NCI-H1092 (cell line): ENCODE measurements around the gene SLC7A5.

Experiments
- DNase-seq: peaks from one replicate; lab custom pipeline; 2025; lab: John Stamatoyannopoulos, UW

Gene SLC7A5

GRCh38 chr16:87846705-87847466, 22.4 kb downstream of the SLC7A5 start:
- no peak for DNase-seq

DNA sequence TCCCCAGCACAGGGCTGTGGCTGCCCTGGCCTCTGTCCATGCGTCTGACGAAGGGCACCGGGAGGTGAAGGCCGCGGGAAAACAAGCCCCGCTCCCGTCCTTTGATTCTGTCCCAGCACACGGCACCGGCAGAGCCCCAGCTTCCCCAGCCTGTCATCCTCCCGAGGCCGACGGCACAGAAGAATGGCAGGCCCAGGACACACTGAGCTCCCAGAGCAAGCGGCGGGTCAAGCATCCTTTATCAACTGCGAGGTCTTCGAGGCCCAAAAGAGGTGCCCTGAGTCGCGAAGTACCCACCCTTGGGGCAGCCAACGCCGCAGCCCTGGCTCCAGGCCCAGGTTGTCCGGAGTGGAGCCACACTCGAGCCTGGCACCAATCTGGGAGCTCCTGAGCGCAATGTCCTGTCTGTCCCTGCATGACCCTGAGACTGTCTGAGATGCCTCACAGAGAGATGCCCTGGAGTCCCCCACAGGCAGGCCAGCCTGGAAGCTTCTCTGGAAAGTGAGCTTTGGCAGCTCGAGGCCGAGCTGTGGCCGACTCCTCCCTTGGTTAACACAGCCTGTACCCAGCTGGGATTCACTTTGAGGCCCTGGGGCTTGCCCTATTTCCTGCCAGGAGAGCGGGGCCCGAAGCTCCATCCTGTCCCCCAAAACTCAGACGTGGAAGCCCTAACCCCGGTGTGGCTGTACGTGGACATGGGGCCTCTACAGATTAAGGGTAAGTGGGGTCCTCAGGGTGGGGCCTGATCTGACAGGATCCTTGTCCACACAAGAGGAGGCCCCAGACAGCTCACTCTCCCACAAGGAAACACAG, 23.3 kb downstream of the SLC7A5 start:
- no peak for DNase-seq

DNA sequence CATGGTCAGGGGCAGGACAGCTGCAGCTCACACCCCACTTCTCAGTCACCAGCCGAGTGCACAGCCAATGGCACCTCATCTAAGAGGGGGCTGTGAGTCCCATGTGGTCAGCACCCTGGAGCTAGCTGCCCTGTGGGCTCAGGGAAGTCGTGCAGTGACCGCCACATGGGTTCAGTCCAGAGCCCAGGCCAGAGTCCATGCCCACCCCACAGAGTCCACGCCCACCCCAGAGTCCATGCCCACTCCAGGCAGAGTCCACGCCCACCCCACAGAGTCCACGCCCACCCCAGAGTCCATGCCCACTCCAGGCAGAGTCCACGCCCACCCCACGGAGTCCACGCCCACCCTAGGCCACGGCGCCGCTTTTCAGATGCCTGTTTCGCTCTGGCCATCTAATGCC, 24.1 kb downstream of the SLC7A5 start:
- DNase-seq: no peak

DNA sequence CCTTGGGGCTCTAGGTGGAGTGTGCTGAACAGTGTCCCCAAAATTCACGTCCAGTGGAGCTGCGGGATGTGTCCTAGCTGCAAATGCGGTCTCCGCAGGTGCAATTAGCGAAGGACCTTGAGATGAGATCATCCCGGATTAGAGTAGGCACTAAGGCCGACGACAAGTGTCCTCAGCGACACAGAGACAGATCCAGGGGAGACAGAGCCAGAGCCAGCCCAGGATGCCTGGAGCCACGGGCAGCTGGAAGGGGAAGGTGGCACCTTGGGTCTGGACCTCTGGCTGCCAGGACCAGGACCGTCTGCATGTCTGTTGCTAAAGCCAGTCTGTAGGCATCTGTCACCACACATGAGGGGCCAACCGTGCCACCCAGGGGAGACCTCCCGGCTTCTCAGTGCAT, 24.5 kb downstream of the SLC7A5 start:
- DNase-seq: no peak

- DNase-seq: no peak
Measured at GRCh38 chr16:87844120-87844733, 25.1 kb downstream of the SLC7A5 start.

DNA sequence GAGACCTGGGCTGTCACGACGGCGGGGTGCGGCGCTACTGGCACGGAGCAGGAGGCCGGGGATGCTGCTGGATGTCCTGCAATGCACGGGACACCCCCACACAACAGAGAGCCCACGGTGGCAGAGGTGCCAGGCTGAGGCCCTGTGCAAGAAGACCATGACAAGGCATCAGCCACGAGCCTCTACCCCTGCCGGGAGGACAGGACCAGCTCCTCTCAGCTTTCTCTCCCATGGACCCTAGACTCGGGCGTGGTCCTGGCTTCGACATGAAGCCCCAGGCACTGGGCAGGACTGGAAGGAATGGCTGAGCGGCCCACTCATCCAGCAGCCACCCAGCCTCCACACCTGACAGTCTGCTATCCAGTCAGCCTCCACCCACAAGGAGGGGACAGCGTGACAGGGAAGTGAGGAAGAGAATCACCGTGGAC, 25.6 kb downstream of the SLC7A5 start:
- DNase-seq: no peak

DNA sequence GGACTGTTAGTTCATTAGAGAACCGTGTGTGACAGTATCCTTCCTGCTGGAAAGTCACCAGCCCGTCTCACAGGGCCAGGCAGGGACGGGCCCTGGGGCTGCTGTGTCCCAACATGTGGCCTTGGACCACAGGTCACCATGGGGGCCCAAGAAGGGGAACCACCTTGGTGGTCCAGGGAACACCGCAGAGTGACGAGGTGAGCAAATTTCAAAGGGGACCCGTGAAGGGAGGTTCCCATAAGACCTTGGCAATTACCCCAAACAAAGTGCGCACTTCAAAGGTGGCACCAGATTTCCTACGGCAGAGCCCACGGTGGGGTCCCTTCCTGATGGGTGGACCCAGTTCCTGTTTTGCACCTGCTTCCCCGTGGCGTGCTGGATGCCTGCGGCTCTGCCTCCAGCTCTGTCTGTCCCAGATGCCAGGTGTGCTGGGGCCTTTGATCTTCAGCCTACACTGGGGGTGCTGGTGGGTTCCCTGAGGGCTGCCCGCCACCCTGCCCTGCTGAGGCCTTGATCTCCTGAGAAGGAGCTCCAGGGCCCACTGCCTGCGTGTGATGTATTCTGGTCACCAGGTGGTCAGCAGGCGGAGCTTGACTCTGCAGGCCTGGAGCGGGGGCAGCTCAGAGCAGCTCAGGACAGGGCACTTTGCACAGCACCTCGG, 27.0 kb downstream of the SLC7A5 start:
- no peak for DNase-seq

GRCh38 chr16:87841340-87842208, 27.7 kb downstream of the SLC7A5 start:
- no peak for DNase-seq

- no peak for DNase-seq
Measured at GRCh38 chr16:87840271-87840978, 28.9 kb downstream of the SLC7A5 start.

GRCh38 chr16:87839542-87840270, 29.6 kb downstream of the SLC7A5 start:
- no peak for DNase-seq

- DNase-seq: no peak
Measured at GRCh38 chr16:87838643-87839541, 30.4 kb downstream of the SLC7A5 start.

DNA sequence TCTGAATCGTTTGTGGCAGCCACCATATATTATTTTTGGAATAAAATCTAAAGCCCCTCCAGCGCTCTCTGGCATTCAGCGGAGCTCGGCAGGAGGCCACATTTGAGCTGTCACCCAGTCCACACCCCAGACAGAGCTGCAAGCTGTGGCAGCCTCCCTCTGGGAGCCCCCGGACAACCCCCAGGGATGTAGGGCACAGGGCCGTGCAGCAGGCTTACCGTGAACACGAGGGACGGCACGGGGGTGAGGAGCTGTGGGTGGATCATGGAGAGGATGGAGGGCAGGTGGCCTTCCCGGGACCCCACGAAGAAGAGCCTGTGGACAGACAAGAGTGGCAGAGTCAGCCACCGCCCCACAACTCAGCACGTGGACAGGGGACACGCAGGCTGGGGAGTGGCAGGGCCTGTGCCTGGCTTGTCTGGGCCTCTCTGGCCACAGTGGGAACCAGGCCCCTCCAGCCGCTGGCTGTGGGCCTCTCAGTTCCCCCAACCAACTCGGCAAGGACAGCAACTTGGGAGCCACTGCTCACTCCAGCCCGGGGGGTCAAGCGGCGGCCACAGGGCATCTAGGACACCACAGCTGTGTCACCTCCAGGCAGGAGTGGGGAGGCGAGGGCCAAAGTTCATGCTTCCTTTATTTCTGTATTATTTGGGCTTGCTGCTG, 31.5 kb downstream of the SLC7A5 start:
- no peak for DNase-seq

- DNase-seq: no peak
Measured at GRCh38 chr16:87836844-87837581, 32.3 kb downstream of the SLC7A5 start.

DNA sequence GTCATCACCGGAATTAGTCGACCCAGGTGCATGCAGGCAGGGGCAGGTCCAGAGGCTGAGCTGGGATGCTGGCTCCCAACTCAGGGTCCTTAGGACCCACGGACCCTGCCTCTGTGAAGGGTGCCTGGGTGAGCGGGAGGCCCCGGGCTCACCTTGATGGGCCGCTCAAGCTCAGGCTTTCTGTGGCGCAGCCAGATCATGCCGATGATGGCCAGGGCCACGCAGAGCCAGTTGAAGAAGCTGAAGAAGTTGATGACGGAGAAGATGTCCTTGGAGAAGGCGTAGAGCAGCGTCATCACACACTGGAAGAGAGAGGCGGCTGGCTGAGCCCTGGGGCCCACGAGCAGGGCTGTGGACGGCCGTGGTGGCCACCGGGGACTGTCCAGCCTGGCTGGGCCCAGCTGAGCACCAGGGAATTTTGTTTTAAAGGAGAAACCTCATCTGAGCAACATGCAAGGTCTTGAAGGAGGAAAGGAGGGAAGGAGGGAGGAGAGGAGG, 32.9 kb downstream of the SLC7A5 start:
- DNase-seq: no peak

- no peak for DNase-seq
Measured at GRCh38 chr16:87835882-87836331, 33.4 kb downstream of the SLC7A5 start.

DNA sequence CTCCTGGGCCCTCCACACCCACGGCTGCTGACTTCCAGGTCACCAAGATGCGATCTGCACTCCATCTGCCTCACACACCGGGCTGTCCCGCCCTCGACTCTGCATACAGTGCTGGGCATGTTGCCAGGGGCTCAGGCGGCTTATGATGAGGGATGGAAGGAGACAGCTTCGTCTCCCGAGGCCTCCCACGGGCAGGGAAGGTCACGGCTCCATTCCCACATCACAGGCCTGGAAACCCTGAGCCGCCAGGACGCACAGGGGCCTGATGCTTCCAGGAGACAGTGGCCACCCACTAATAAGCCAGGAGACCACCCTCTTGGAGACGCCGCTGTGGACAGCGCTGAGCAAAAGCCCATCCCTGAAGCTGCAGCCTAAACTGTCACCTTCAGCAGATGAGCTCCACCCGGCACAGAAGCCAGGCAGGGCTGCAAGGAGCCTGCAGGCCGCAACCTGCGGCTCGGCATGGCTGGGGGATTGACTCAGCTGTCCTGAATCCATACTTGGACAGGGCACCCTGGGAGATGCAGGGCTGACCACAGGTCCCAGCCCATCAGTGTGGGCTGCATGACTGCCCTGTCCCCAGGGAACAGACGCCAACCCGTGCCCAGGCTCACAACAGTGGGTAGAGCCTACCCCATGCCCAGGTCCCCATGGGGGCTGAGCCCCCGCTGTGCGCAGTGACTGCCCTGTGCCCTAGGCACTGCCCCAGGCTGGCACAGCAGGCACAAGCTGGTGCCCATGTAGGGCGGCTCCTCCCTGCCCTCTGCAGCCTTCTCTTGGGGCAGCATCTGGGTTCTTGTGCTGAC, 34.4 kb downstream of the SLC7A5 start:
- no peak for DNase-seq
